OCI-LY7 (cell line): ENCODE measurements around the gene ZFHX3.

Experiments used
- CTCF ChIP-seq: fragments of 200-600 bp; sonication (generic); conservative IDR thresholded peaks from 2 replicates; pipeline ENCODE4 v1.5.1; 2014; ENCODE audit warnings: mild to moderate bottlenecking, antibody characterized with exemption, low read length, moderate library complexity, mixed read lengths
- EZH2phosphoT487 ChIP-seq: fragments of 200-600 bp; sonication (generic); IDR thresholded peaks from 2 replicates; pipeline ENCODE4 v1.6.1; 2018; ENCODE audit warnings: low read depth, borderline replicate concordance, mild to moderate bottlenecking, mixed run types, antibody characterized with exemption, low read length, moderate library complexity, mixed read lengths

GRCh38 chr16:72923757-72924156 lies 124.2 kb downstream of the ZFHX3 start:
- TF ChIP-seq CTCF: no peak
- no peak for TF ChIP-seq EZH2phosphoT487
